Hepatocyte (in vitro differentiated cells): ENCODE measurements around the gene MAGED4.

ENCODE experiments used
- CTCF ChIP-seq: fragments of 200-600 bp; sonication (generic); IDR thresholded peaks from 2 replicates; pipeline ENCODE4 v1.5.1; 2016; ENCODE audit warnings: antibody characterized with exemption, mild to moderate bottlenecking; ENCODE audit not compliant: poor library complexity
- EZH2 ChIP-seq: fragments of 200-600 bp; sonication (generic); IDR thresholded peaks from 2 replicates; pipeline ENCODE4 v1.6.1; 2016; ENCODE audit warnings: antibody characterized with exemption, mild to moderate bottlenecking, borderline replicate concordance
- EZH2phosphoT487 ChIP-seq: fragments of 200-600 bp; sonication (generic); IDR thresholded peaks from one replicate; pipeline ENCODE4 v1.6.1; 2018; ENCODE audit warnings: antibody characterized with exemption, mild to moderate bottlenecking, low read depth, moderate library complexity; ENCODE audit not compliant: unreplicated experiment, severe bottlenecking

- no peak for TF ChIP-seq CTCF
- TF ChIP-seq EZH2, result no peak
- no peak for TF ChIP-seq EZH2phosphoT487
Observed at GRCh38 chrX:52139545-52139895, 45.2 kb upstream of the MAGED4 start.
